Activated T-cell treated with anti-CD3 and anti-CD28 coated beads, Interleukin-2, amount 50 U/mL, for 4 hours (primary cell): ENCODE measurements around the gene ANKRD33B. TPM values are rescaled to one million over a fixed set of nuclear protein-coding genes. Genes with fewer than 3 reads are reported as not detected.
A peak's percentile ranks its signal among the peaks of the same experiment; 100 is the strongest.

Experiments
- ATAC-seq, 2 donors: fragments of 200-7000 bp; cut with Tn5 transposase; one replicate each; pipeline ENCODE4 v1.10.0; 2021
- DNase-seq: peaks from one replicate; pipeline ENCODE4 v3.0.0-alpha.2; 2020
- H3K27me3 Mint-ChIP-seq: one replicate; pipeline ENCODE4 v1.8.0; 2021; ENCODE audit warnings: low read depth, mixed read lengths
- H3K36me3 Mint-ChIP-seq: one replicate; pipeline ENCODE4 v1.8.0; 2022; ENCODE audit warnings: mixed read lengths; ENCODE audit not compliant: insufficient read depth
- H3K4me1 Mint-ChIP-seq: one replicate; pipeline ENCODE4 v1.8.0; 2021; ENCODE audit warnings: low read depth, mixed read lengths
- H3K4me3 Mint-ChIP-seq: one replicate; pipeline ENCODE4 v1.8.0; 2021; ENCODE audit warnings: mild to moderate bottlenecking, moderate library complexity, mixed read lengths
- H3K9me3 Mint-ChIP-seq: one replicate; pipeline ENCODE4 v1.8.0; 2021; ENCODE audit warnings: mixed read lengths
- total RNA-seq, 3 donors: library from RNA; stranded (reverse); gene quantifications; one replicate each; pipeline ENCODE4 v1.2.1, GENCODE V29; 2021

Gene ANKRD33B
- total RNA-seq, 3 donors from 2014 or later, result 7.7 to 20.2 (median 9.7) TPM

GRCh38 chr5:10584714-10585517, 21.0 kb downstream of the ANKRD33B start:
- H3K4me1 Mint-ChIP-seq, result peaks cover 48% of the 10 kb centered on the region
- DNase-seq (no peak), ATAC-seq (no peak)
- H3K27me3 Mint-ChIP-seq, result peaks cover 5% of the 10 kb centered on the region
- H3K9me3 Mint-ChIP-seq, result peaks cover 4% of the 10 kb centered on the region
- peaks cover 3% of the 10 kb centered on the region for H3K36me3 Mint-ChIP-seq
- no peak overlapping the region for H3K4me3 Mint-ChIP-seq

GRCh38 chr5:10585518-10585915, 21.6 kb downstream of the ANKRD33B start:
- ATAC-seq (no peak), DNase-seq (no peak)
- peaks cover 5% of the 10 kb centered on the region for H3K27me3 Mint-ChIP-seq
- H3K36me3 Mint-ChIP-seq, result peaks cover 3% of the 10 kb centered on the region
- peaks cover 43% of the 10 kb centered on the region for H3K4me1 Mint-ChIP-seq
- H3K4me3 Mint-ChIP-seq, result no peak overlapping the region
- H3K9me3 Mint-ChIP-seq, result peaks cover 4% of the 10 kb centered on the region

GRCh38 chr5:10586008-10586407, 22.1 kb downstream of the ANKRD33B start:
- Mint-ChIP-seq H3K9me3 (peaks cover 4% of the 10 kb centered on the region), H3K4me3 (no peak overlapping the region), H3K4me1 (peaks cover 38% of the 10 kb centered on the region), H3K36me3 (peaks cover 3% of the 10 kb centered on the region), H3K27me3 (peaks cover 5% of the 10 kb centered on the region)
- ATAC-seq (peak; percentile 52 to 66), DNase-seq (no peak)

- Mint-ChIP-seq H3K4me1 (peaks cover 36% of the 10 kb centered on the region), H3K36me3 (peaks cover 3% of the 10 kb centered on the region), H3K4me3 (no peak overlapping the region), H3K9me3 (peaks cover 4% of the 10 kb centered on the region), H3K27me3 (peaks cover 5% of the 10 kb centered on the region)
- ATAC-seq (no peak), DNase-seq (no peak)
Observed at GRCh38 chr5:10586555-10586954, 22.7 kb downstream of the ANKRD33B start.

- H3K9me3 Mint-ChIP-seq, result peaks cover 4% of the 10 kb centered on the region
- H3K4me1 Mint-ChIP-seq, result peaks cover 36% of the 10 kb centered on the region
- peaks cover 5% of the 10 kb centered on the region for H3K27me3 Mint-ChIP-seq
- H3K4me3 Mint-ChIP-seq, result no peak overlapping the region
- ATAC-seq (no peak), DNase-seq (no peak)
- H3K36me3 Mint-ChIP-seq, result peaks cover 1% of the 10 kb centered on the region
Observed at GRCh38 chr5:10588109-10588775, 24.4 kb downstream of the ANKRD33B start.

GRCh38 chr5:10588779-10589447, 25.0 kb downstream of the ANKRD33B start:
- peaks cover 4% of the 10 kb centered on the region for H3K9me3 Mint-ChIP-seq
- peaks cover 32% of the 10 kb centered on the region for H3K4me1 Mint-ChIP-seq
- H3K27me3 Mint-ChIP-seq, result peaks cover 5% of the 10 kb centered on the region
- no peak overlapping the region for H3K4me3 Mint-ChIP-seq
- ATAC-seq (no peak), DNase-seq (no peak)
- H3K36me3 Mint-ChIP-seq, result peaks cover 1% of the 10 kb centered on the region

- Mint-ChIP-seq H3K36me3 (peaks cover 1% of the 10 kb centered on the region), H3K4me1 (peaks cover 27% of the 10 kb centered on the region), H3K27me3 (peaks cover 1% of the 10 kb centered on the region), H3K9me3 (peaks cover 4% of the 10 kb centered on the region), H3K4me3 (no peak overlapping the region)
- ATAC-seq (no peak), DNase-seq (no peak)
Observed at GRCh38 chr5:10590226-10590999, 26.5 kb downstream of the ANKRD33B start.

- Mint-ChIP-seq H3K9me3 (peaks cover 4% of the 10 kb centered on the region), H3K4me3 (no peak overlapping the region), H3K36me3 (peaks cover 1% of the 10 kb centered on the region), H3K27me3 (peaks cover 1% of the 10 kb centered on the region), H3K4me1 (peaks cover 29% of the 10 kb centered on the region)
- DNase-seq (no peak), ATAC-seq (no peak)
Observed at GRCh38 chr5:10591159-10591558, 27.3 kb downstream of the ANKRD33B start.

- H3K4me3 Mint-ChIP-seq, result no peak overlapping the region
- peaks cover 1% of the 10 kb centered on the region for H3K27me3 Mint-ChIP-seq
- no peak for ATAC-seq
- peaks cover 4% of the 10 kb centered on the region for H3K9me3 Mint-ChIP-seq
- DNase-seq, result no peak
- H3K36me3 Mint-ChIP-seq, result peaks cover 1% of the 10 kb centered on the region
- H3K4me1 Mint-ChIP-seq, result peaks cover 30% of the 10 kb centered on the region
Observed at GRCh38 chr5:10591966-10592365, 28.1 kb downstream of the ANKRD33B start.

GRCh38 chr5:10592601-10593000, 28.7 kb downstream of the ANKRD33B start:
- Mint-ChIP-seq H3K4me3 (no peak overlapping the region), H3K27me3 (peaks cover 1% of the 10 kb centered on the region), H3K36me3 (no peaks in the 10 kb centered on the region), H3K9me3 (peaks cover 4% of the 10 kb centered on the region), H3K4me1 (peaks cover 31% of the 10 kb centered on the region)
- ATAC-seq, result no peak
- DNase-seq, result no peak

GRCh38 chr5:10593531-10594181, 29.8 kb downstream of the ANKRD33B start:
- Mint-ChIP-seq H3K4me3 (no peak overlapping the region), H3K4me1 (peaks cover 31% of the 10 kb centered on the region), H3K27me3 (peaks cover 1% of the 10 kb centered on the region), H3K36me3 (no peaks in the 10 kb centered on the region), H3K9me3 (peaks cover 4% of the 10 kb centered on the region)
- DNase-seq, result no peak
- ATAC-seq, result no peak

GRCh38 chr5:10594591-10595210, 30.8 kb downstream of the ANKRD33B start:
- H3K4me3 Mint-ChIP-seq, result no peak overlapping the region
- ATAC-seq (no peak), DNase-seq (no peak)
- H3K4me1 Mint-ChIP-seq, result peaks cover 31% of the 10 kb centered on the region
- H3K27me3 Mint-ChIP-seq, result no peaks in the 10 kb centered on the region
- no peaks in the 10 kb centered on the region for H3K36me3 Mint-ChIP-seq
- no peaks in the 10 kb centered on the region for H3K9me3 Mint-ChIP-seq

- H3K4me1 Mint-ChIP-seq, result peaks cover 35% of the 10 kb centered on the region
- ATAC-seq, result peak; percentile 3 to 16
- peaks cover 1% of the 10 kb centered on the region for H3K9me3 Mint-ChIP-seq
- H3K4me3 Mint-ChIP-seq, result no peak overlapping the region
- DNase-seq, result no peak
- H3K36me3 Mint-ChIP-seq, result peaks cover 1% of the 10 kb centered on the region
- H3K27me3 Mint-ChIP-seq, result no peaks in the 10 kb centered on the region
Observed at GRCh38 chr5:10595293-10595671, 31.4 kb downstream of the ANKRD33B start.
